ENCODE measurements around the gene GRPEL1. TPM values are rescaled to one million over a fixed set of nuclear protein-coding genes. Genes with fewer than 3 reads are reported as not detected.

The GRPEL1 gene
- total and polyA plus RNA-seq, 2 experiments from 2014 or later: 27.4 to 112 TPM

- Histone ChIP-seq H3K4me3 (no peak overlapping the region), H3K4me1 (ENCODE audit: insufficient read depth) (peaks cover 3% of the 10 kb centered on the region; the same call in 1 of the 2 replicates), H3K36me3 (ENCODE audit: insufficient read depth) (no peaks in the 10 kb centered on the region), H2AFZ (no peak overlapping the region), H3K9me2 (ENCODE audit: insufficient read depth) (no peaks in the 10 kb centered on the region), H3K27me3 (ENCODE audit: insufficient read depth) (peaks cover 98% of the 10 kb centered on the region), H3K4me2 (no peak overlapping the region), H4K20me1 (replicated peaks; ENCODE audit: insufficient read depth) (peaks cover 3% of the 10 kb centered on the region), H3K79me2 (replicated peaks; ENCODE audit: insufficient read depth) (no peaks in the 10 kb centered on the region), H3F3A (replicated peaks; ENCODE audit: low read depth) (no peaks in the 10 kb centered on the region), H3K27ac (ENCODE audit: low read depth) (no peak overlapping the region)
- Mint-ChIP-seq H3K36me3 (ENCODE audit: low read depth) (no peaks in the 10 kb centered on the region; the same call in 2 of the 3 replicates), H3K27me3 (ENCODE audit: insufficient read depth, low read depth, poor library complexity) (peaks cover 79% of the 10 kb centered on the region), H3K9me3 (peaks cover 27% of the 10 kb centered on the region; the same call in 2 of the 3 replicates), H3K4me3 (no peak overlapping the region), H3K27ac (no peak overlapping the region), H3K4me1 (peaks cover under 1% of the 10 kb centered on the region; the same call in 2 of the 3 replicates)
- no peak for DNase-seq (ENCODE audit: low spot score)
- ATAC-seq: no peak
- TF ChIP-seq ZNF462 (CRISPR knock-in tag; IDR thresholded peaks at IDR 0.05) (no peak), JUNB (IDR thresholded peaks at IDR 0.05; ENCODE audit: unreplicated experiment) (no peak), CTCF (conservative IDR thresholded peaks at IDR 0.05; ENCODE audit: low read depth in 2 of 2) (no peak), STAT1 (IDR thresholded peaks at IDR 0.05; ENCODE audit: unreplicated experiment) (no peak), REST (IDR thresholded peaks at IDR 0.05; ENCODE audit: unreplicated experiment) (no peak), EZH2phosphoT487 (IDR thresholded peaks at IDR 0.05; ENCODE audit: unreplicated experiment) (no peak), EZH2 (IDR thresholded peaks at IDR 0.05; ENCODE audit: low read depth, unreplicated experiment) (no peak), ETS1 (IDR thresholded peaks at IDR 0.05) (no peak), NANOG (IDR thresholded peaks at IDR 0.05; ENCODE audit: borderline replicate concordance) (no peak), ZNF114 (CRISPR knock-in tag; IDR thresholded peaks at IDR 0.05) (no peak), ZNF331 (CRISPR knock-in tag; IDR thresholded peaks at IDR 0.05; ENCODE audit: low read depth) (no peak)
Observed at GRCh38 chr4:7089213-7089986, 21.5 kb upstream of the GRPEL1 start.
